Keratinocyte (primary cell): ENCODE measurements around the gene CRKL.

Source experiments
- EZH2 ChIP-seq: IDR thresholded peaks from one replicate; pipeline ENCODE4 v1.6.1; 2012; ENCODE audit warnings: inconsistent platforms, mild to moderate bottlenecking, low read length, moderate library complexity
- TF ChIP-seq, protein P1 (sequence below), 3 experiments: IDR thresholded peaks in 1 of 3; conservative IDR thresholded peaks in 1 of 3; optimal IDR thresholded peaks in 1 of 3; 2 replicates in 2 of 3; 3 replicates in 1 of 3; pipeline versions ENCODE3 to v1.5.1; 2011; ENCODE audit warnings: low read length in 3 of 3, mild to moderate bottlenecking in 3 of 3, moderate library complexity in 2 of 3, control low read depth in 1 of 3, inconsistent platforms in 1 of 3; ENCODE audit not compliant: insufficient read depth in 2 of 3; ENCODE audit errors: extremely low read depth in 1 of 3

GRCh38 chr22:20933910-20934309 is 16.7 kb downstream of the CRKL start:
- TF ChIP-seq, protein P1, sequence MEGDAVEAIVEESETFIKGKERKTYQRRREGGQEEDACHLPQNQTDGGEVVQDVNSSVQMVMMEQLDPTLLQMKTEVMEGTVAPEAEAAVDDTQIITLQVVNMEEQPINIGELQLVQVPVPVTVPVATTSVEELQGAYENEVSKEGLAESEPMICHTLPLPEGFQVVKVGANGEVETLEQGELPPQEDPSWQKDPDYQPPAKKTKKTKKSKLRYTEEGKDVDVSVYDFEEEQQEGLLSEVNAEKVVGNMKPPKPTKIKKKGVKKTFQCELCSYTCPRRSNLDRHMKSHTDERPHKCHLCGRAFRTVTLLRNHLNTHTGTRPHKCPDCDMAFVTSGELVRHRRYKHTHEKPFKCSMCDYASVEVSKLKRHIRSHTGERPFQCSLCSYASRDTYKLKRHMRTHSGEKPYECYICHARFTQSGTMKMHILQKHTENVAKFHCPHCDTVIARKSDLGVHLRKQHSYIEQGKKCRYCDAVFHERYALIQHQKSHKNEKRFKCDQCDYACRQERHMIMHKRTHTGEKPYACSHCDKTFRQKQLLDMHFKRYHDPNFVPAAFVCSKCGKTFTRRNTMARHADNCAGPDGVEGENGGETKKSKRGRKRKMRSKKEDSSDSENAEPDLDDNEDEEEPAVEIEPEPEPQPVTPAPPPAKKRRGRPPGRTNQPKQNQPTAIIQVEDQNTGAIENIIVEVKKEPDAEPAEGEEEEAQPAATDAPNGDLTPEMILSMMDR (optimal IDR thresholded peaks at IDR 0.05 in 1 of 3, IDR thresholded peaks at IDR 0.05 in 1 of 3, conservative IDR thresholded peaks at IDR 0.05 in 1 of 3; ENCODE audit: extremely low read depth in 1 of 3, insufficient read depth in 2 of 3, low read length in 3 of 3): no peak
- no peak for TF ChIP-seq EZH2
